Measurements from ENCODE around the gene VPS8.

DNA sequence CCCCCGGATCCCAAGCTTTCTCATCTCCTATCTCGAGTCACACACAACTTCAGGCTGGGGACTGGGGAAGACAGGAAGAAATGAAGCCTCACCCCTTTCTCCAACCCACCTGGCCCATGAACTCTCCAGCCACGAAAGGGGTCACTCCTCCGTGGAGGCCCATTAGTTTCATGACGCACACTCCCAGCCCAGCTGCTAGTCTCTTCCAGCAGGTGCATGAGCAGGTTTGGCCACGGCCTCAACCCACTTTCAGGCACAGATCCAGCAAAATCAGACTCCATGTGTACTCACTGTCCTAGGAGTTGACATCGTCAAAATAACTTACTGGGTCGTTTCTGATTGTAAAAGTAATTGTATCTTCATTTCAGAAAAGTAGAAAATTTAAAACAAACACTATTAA lies 264.3 kb downstream of the VPS8 start:
- TF ChIP-seq ZNF746 (CRISPR knock-in tag; IDR thresholded peaks at IDR 0.05), result no peak
- no peak for TF ChIP-seq RNF219 (CRISPR knock-in tag; IDR thresholded peaks at IDR 0.05)
- TF ChIP-seq, protein P1, sequence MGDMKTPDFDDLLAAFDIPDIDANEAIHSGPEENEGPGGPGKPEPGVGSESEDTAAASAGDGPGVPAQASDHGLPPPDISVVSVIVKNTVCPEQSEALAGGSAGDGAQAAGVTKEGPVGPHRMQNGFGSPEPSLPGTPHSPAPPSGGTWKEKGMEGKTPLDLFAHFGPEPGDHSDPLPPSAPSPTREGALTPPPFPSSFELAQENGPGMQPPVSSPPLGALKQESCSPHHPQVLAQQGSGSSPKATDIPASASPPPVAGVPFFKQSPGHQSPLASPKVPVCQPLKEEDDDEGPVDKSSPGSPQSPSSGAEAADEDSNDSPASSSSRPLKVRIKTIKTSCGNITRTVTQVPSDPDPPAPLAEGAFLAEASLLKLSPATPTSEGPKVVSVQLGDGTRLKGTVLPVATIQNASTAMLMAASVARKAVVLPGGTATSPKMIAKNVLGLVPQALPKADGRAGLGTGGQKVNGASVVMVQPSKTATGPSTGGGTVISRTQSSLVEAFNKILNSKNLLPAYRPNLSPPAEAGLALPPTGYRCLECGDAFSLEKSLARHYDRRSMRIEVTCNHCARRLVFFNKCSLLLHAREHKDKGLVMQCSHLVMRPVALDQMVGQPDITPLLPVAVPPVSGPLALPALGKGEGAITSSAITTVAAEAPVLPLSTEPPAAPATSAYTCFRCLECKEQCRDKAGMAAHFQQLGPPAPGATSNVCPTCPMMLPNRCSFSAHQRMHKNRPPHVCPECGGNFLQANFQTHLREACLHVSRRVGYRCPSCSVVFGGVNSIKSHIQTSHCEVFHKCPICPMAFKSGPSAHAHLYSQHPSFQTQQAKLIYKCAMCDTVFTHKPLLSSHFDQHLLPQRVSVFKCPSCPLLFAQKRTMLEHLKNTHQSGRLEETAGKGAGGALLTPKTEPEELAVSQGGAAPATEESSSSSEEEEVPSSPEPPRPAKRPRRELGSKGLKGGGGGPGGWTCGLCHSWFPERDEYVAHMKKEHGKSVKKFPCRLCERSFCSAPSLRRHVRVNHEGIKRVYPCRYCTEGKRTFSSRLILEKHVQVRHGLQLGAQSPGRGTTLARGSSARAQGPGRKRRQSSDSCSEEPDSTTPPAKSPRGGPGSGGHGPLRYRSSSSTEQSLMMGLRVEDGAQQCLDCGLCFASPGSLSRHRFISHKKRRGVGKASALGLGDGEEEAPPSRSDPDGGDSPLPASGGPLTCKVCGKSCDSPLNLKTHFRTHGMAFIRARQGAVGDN (CRISPR knock-in tag; IDR thresholded peaks at IDR 0.05), result no peak
- no peak for TF ChIP-seq MAFK (conservative IDR thresholded peaks at IDR 0.05 in 1 of 2, IDR thresholded peaks at IDR 0.05 in 1 of 2; ENCODE audit: low read length in 2 of 2)
- TF ChIP-seq ZFP41 (CRISPR knock-in tag; IDR thresholded peaks at IDR 0.05; ENCODE audit: borderline replicate concordance), result no peak
- TF ChIP-seq ZNF235 (CRISPR knock-in tag; IDR thresholded peaks at IDR 0.05; ENCODE audit: borderline replicate concordance), result no peak
- TF ChIP-seq FOXP1 (IDR thresholded peaks at IDR 0.05), result no peak
- TF ChIP-seq FOXP1 (CRISPR knock-in tag; IDR thresholded peaks at IDR 0.05), result no peak

Data from HepG2 (cell line).